Tibial nerve (tissue), 4 donors: Measurements from ENCODE around the gene MFSD2A.

Source experiments
- CTCF ChIP-seq, 5 experiments: fragments of 200-600 bp in 3 of 5; fragments of 450-650 bp in 2 of 5; sonication (generic) in 3 of 5; IDR thresholded peaks; one replicate each; pipeline ENCODE4 v1.5.1; 2016 to 2019; ENCODE audit warnings: antibody characterized with exemption in 5 of 5, mild to moderate bottlenecking in 3 of 5, moderate library complexity in 2 of 5
- EP300 ChIP-seq, 2 donors: sonication (generic); formaldehyde crosslinking; IDR thresholded peaks; one replicate each; pipeline ENCODE4 v1.6.1; 2017; ENCODE audit warnings: antibody characterized with exemption in 2 of 2, mild to moderate bottlenecking in 1 of 2
- POLR2A ChIP-seq, 2 donors: fragments of 450-650 bp; IDR thresholded peaks; one replicate each; pipeline ENCODE4 v1.6.1; 2017; ENCODE audit warnings: antibody characterized with exemption in 2 of 2, mild to moderate bottlenecking in 2 of 2, moderate library complexity in 2 of 2

- TF ChIP-seq POLR2A (IDR thresholded peaks at IDR 0.05) (no peak), CTCF (IDR thresholded peaks at IDR 0.05) (no peak), EP300 (IDR thresholded peaks at IDR 0.05) (no peak)
Measured at GRCh38 chr1:39964552-39964951, 9.6 kb downstream of the MFSD2A start.
